DOHH2 (cell line): Measurements from ENCODE around the gene SSBP2.
"Not testable (repeated sequence)": the region's sequence is repeated elsewhere in the genome, so short reads cannot be mapped to it uniquely, and the experiment has no call there.

ENCODE experiments used
- H3F3A ChIP-seq: fragments of 200-600 bp; sonication (generic), shearing (Covaris generic); 2 replicates; pipeline ENCODE4 v1.6.0; 2016; ENCODE audit warnings: antibody characterized with exemption, mild to moderate bottlenecking; ENCODE audit not compliant: control insufficient read depth, insufficient read depth
- H3K27ac ChIP-seq: fragments of 200-600 bp; sonication (generic); 2 replicates; pipeline ENCODE4 v1.5.1; 2014; ENCODE audit warnings: low read depth, mild to moderate bottlenecking, low read length, moderate library complexity
- H3K27me3 ChIP-seq: fragments of 200-600 bp; sonication (generic); 2 replicates; pipeline ENCODE4 v1.6.1; 2014; ENCODE audit warnings: mild to moderate bottlenecking, low read length, mixed read lengths; ENCODE audit not compliant: control insufficient read depth
- H3K36me3 ChIP-seq: fragments of 200-600 bp; sonication (generic); 2 replicates; pipeline ENCODE4 v1.6.1; 2014; ENCODE audit warnings: mild to moderate bottlenecking, low read length, moderate library complexity, mixed read lengths; ENCODE audit not compliant: control insufficient read depth
- H3K4me1 ChIP-seq: fragments of 200-600 bp; sonication (generic); 2 replicates; pipeline ENCODE4 v1.6.1; 2014; ENCODE audit warnings: mild to moderate bottlenecking, low read length, mixed read lengths; ENCODE audit not compliant: control insufficient read depth
- H3K4me2 ChIP-seq: fragments of 200-600 bp; sonication (generic); 2 replicates; pipeline ENCODE4 v1.6.0; 2014; ENCODE audit warnings: mild to moderate bottlenecking, low read length, moderate library complexity
- H3K4me3 ChIP-seq: fragments of 200-600 bp; sonication (generic); 2 replicates; pipeline ENCODE4 v1.5.1; 2014; ENCODE audit warnings: mild to moderate bottlenecking, low read length, mixed read lengths
- H3K79me2 ChIP-seq: fragments of 200-600 bp; sonication (generic); 2 replicates; pipeline ENCODE4 v1.6.1; 2014; ENCODE audit warnings: mild to moderate bottlenecking, low read length, mixed read lengths; ENCODE audit not compliant: control insufficient read depth
- H3K9me2 ChIP-seq: fragments of 200-600 bp; sonication (generic); replicated peaks from 2 replicates; pipeline ENCODE4 v1.6.1; 2014; ENCODE audit warnings: mild to moderate bottlenecking, low read length, mixed read lengths; ENCODE audit not compliant: control insufficient read depth
- H3K9me3 ChIP-seq: fragments of 200-600 bp; sonication (generic); 2 replicates; pipeline ENCODE4 v1.6.1; 2014; ENCODE audit warnings: antibody characterized with exemption, low read length, mixed read lengths; ENCODE audit not compliant: control insufficient read depth, insufficient read depth
- H4K20me1 ChIP-seq: fragments of 200-600 bp; sonication (generic); 2 replicates; pipeline ENCODE4 v1.6.0; 2014; ENCODE audit warnings: low read depth, mild to moderate bottlenecking, antibody characterized with exemption, low read length, moderate library complexity; ENCODE audit not compliant: control insufficient read depth, insufficient read depth
- EZH2phosphoT487 ChIP-seq: fragments of 200-600 bp; sonication (generic); IDR thresholded peaks from 2 replicates; pipeline ENCODE4 v1.6.1; 2017; ENCODE audit warnings: borderline replicate concordance, mild to moderate bottlenecking, antibody characterized with exemption, low read length, moderate library complexity, mixed read lengths
- TF ChIP-seq, protein P1 (sequence below): fragments of 200-600 bp; sonication (generic); IDR thresholded peaks from one replicate; pipeline ENCODE4 v1.5.1; 2014; ENCODE audit warnings: antibody characterized with exemption, mild to moderate bottlenecking, low read depth, low read length; ENCODE audit not compliant: poor library complexity, severe bottlenecking

The SSBP2 gene

DNA sequence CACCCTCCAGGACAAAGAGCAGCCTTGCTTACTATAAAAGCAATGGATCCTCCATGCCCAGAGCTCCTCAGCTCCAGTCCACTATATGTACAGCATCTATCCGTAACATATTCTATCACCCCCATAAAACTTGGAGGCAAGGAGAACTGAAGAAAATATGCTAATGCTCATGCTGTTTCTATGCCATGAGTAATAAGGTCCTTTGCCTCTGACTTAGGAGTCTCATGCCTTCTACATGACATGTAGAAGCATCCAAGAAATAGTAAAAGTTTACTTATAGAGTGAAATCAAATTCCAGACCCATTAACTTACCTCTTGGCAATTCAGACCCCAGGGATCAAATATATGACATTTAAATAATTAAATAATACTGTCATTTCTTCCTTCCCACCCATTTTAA, 33.7 kb downstream of the SSBP2 start:
- H3K36me3 ChIP-seq, result peaks cover 24% of the 10 kb centered on the region
- H3K9me2 ChIP-seq, result no peaks in the 10 kb centered on the region
- peaks cover 98% of the 10 kb centered on the region for H3K79me2 ChIP-seq
- H3K27me3 ChIP-seq, result no peaks in the 10 kb centered on the region
- peaks cover 2% of the 10 kb centered on the region; the same call in 1 of the 2 replicates for H3F3A ChIP-seq
- H3K4me1 ChIP-seq, result peaks cover 51% of the 10 kb centered on the region
- H3K27ac ChIP-seq, result no peak overlapping the region
- H4K20me1 ChIP-seq, result peaks cover 21% of the 10 kb centered on the region; the same call in 1 of the 2 replicates
- no peaks in the 10 kb centered on the region for H3K9me3 ChIP-seq
- H3K4me3 ChIP-seq, result no peak overlapping the region
- TF ChIP-seq, protein P1, sequence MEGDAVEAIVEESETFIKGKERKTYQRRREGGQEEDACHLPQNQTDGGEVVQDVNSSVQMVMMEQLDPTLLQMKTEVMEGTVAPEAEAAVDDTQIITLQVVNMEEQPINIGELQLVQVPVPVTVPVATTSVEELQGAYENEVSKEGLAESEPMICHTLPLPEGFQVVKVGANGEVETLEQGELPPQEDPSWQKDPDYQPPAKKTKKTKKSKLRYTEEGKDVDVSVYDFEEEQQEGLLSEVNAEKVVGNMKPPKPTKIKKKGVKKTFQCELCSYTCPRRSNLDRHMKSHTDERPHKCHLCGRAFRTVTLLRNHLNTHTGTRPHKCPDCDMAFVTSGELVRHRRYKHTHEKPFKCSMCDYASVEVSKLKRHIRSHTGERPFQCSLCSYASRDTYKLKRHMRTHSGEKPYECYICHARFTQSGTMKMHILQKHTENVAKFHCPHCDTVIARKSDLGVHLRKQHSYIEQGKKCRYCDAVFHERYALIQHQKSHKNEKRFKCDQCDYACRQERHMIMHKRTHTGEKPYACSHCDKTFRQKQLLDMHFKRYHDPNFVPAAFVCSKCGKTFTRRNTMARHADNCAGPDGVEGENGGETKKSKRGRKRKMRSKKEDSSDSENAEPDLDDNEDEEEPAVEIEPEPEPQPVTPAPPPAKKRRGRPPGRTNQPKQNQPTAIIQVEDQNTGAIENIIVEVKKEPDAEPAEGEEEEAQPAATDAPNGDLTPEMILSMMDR, result no peak
- TF ChIP-seq EZH2phosphoT487, result no peak
- H3K4me2 ChIP-seq, result no peak overlapping the region

DNA sequence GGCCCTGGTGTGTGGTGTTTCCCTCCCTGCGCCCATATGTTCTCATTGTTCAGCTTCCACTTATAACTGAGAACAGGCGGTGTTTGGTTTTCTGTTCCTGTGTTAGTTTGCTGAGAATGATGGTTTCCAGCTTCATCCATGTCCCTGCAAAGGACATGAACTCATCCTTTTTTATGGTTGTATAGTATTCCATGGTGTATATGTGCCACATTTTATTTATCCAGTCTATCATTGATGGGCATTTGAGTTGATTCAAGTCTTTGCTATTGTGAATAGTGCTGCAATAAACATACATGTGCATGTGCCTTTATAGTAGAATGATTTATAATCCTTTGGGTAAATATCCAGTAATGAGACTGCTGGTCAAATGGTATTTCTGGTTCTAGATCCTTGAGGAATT, 36.8 kb downstream of the SSBP2 start:
- H3K79me2 ChIP-seq, result peaks cover 98% of the 10 kb centered on the region
- not testable (repeated sequence) for H3K27me3 ChIP-seq, H3K27ac ChIP-seq, H4K20me1 ChIP-seq, H3K9me2 ChIP-seq, H3F3A ChIP-seq, H3K4me3 ChIP-seq, H3K4me2 ChIP-seq, H3K9me3 ChIP-seq
- peaks cover 27% of the 10 kb centered on the region for H3K36me3 ChIP-seq
- H3K4me1 ChIP-seq, result peaks cover 28% of the 10 kb centered on the region

DNA sequence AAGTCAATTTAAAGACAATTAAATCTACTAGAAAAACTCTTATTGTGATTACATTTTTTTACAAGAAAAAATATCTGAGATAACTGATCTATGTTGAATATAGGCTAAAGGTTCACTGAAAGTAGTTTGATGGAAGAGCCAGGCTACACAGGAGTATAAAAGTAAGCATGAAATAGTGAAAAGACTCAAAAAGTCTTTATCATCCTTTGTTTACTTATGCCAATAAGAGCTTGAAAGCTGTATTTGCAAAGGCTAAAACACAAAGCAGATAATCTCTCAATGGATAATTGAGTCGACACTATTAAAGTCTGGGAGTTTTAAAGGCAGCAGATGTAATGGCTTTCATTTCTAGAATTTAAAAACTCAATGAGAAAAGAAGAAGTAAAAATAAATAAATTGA, 42.0 kb downstream of the SSBP2 start:
- H3K9me3 ChIP-seq, result no peaks in the 10 kb centered on the region
- H3K36me3 ChIP-seq, result peaks cover 56% of the 10 kb centered on the region
- H3K4me1 ChIP-seq, result 0 out of 2 replicates have a peak, but pooled peaks cover 4% of the 10 kb centered on the region
- no peaks in the 10 kb centered on the region for H3K9me2 ChIP-seq
- H4K20me1 ChIP-seq, result peaks cover 13% of the 10 kb centered on the region
- H3K4me2 ChIP-seq, result no peak overlapping the region
- no peak overlapping the region for H3K27ac ChIP-seq
- H3F3A ChIP-seq, result no peaks in the 10 kb centered on the region
- TF ChIP-seq, protein P1, result no peak
- no peak for TF ChIP-seq EZH2phosphoT487
- no peak overlapping the region for H3K4me3 ChIP-seq
- peaks cover 98% of the 10 kb centered on the region for H3K79me2 ChIP-seq
- no peaks in the 10 kb centered on the region for H3K27me3 ChIP-seq

DNA sequence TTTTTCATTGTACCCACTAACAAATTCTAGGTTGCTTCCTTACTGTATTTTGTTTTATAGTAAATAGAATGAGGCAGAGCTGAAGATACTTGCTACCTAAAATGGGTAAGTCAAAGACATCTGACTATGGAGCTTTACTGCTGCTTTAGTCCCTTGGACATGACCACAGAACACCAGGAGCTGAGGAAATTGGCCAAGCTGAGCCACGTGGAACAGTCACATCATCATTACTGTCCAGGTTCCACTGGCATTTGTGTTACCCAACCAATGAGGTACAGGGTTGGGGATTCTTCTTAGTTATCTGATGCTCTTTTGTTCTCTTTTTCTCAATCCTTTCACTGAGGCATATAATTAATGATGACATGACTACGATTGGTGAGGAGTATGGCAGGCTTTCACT, 47.1 kb downstream of the SSBP2 start:
- Histone ChIP-seq H4K20me1 (peaks cover 8% of the 10 kb centered on the region; the same call in 1 of the 2 replicates), H3K9me2 (no peaks in the 10 kb centered on the region), H3K4me2 (no peak overlapping the region), H3K4me1 (peaks cover 6% of the 10 kb centered on the region; the same call in 1 of the 2 replicates), H3K27ac (no peak overlapping the region), H3F3A (no peaks in the 10 kb centered on the region), H3K27me3 (no peaks in the 10 kb centered on the region), H3K9me3 (peaks cover 7% of the 10 kb centered on the region; the same call in 1 of the 2 replicates), H3K36me3 (peaks cover 70% of the 10 kb centered on the region), H3K79me2 (peaks cover 99% of the 10 kb centered on the region), H3K4me3 (no peak overlapping the region)
- TF ChIP-seq EZH2phosphoT487, result no peak
- TF ChIP-seq, protein P1, result no peak
